ENCODE data around the gene XYLT2. TPM values are rescaled to one million over a fixed set of nuclear protein-coding genes. Genes with fewer than 3 reads are reported as not detected.
"Not testable (repeated sequence)": the region's sequence is repeated elsewhere in the genome, so short reads cannot be mapped to it uniquely, and the experiment has no call there.

XYLT2 gene
- total RNA-seq, 1 experiment from 2014 or later, result 28.5 TPM

DNA sequence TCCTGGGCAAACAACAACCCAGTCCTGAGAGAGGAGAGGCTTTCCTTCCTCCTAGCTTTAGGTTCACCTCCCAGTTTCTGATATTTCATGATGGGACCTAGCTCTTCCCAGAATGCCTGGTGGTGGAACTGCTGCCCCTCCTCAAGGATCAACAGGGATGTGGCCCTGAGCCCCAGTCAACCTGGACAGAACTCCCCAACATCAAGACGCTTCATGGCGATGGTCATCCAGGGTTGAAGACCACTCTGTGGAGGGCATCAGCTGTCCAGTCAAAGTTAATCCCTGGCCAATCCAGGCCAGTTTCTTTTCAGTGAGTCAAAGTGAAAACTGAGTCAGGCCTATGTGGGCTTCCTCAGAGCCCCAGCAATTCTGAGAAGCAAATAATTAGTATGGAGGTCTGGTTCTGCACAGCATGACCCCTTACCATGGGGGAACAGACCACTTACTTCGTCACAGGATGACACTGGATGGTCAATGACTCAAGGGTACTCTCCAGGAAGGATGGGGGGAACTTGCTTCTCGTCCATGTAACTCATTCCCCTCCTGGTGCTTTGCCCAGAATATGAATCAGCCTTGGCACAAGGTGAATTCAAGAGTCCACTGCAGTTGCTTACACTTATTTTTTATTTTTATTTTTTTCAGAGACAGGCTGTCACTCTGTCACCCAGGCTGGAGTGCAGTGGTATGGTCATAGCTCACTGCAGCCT, 14.7 kb upstream of the XYLT2 start:
- ATAC-seq (no peak), DNase-seq (ENCODE audit: low read depth, low spot score) (no peak)

DNA sequence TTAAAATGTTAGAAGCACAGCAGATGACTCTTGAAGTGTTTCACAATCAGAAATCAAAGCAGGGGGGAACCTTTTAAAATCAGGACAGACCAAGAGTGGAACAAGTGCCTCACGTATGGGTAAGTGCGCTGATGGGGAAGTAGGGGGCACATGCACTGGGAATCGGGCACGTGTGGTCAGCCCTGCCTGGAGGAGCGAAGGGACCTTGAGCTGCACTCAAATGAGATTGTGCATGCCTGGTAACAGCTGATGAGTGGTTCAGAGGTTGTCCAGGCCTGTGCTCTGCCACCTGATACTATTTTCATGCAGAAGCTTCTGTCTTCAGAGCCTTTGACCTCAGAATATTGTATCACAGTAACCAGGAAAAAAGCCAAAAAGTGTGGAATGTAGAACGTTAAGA, 13.7 kb upstream of the XYLT2 start:
- ATAC-seq (no peak), DNase-seq (ENCODE audit: low read depth, low spot score) (no peak)
- Histone ChIP-seq H3K27me3 (ENCODE audit: control insufficient read depth, insufficient read depth, low read length) (no peaks in the 10 kb centered on the region; the same call in 1 of the 2 replicates), H3K9me3 (ENCODE audit: control insufficient read depth, insufficient read depth, low read depth, low read length) (no peaks in the 10 kb centered on the region), H3K4me1 (ENCODE audit: control insufficient read depth, insufficient read depth, low read length) (no peaks in the 10 kb centered on the region), H3K27ac (ENCODE audit: low read length) (no peak overlapping the region), H3K36me3 (ENCODE audit: control insufficient read depth, insufficient read depth, low read length) (no peaks in the 10 kb centered on the region), H3K4me3 (ENCODE audit: low read depth in 2 of 2, low read length in 2 of 2) (no peak overlapping the region)
- intact Hi-C loops (cut with micrococcal nuclease; ENCODE audit: unreplicated experiment) (no loop called here), in situ Hi-C loops (cut with HindIII; ENCODE audit: low pct_unique_long_range_greater_than_20kb, low sequenced_read_pairs) (no loop called here)
- BruUV-seq (replicated peaks), result no TSS peak
- TF ChIP-seq, protein P1, sequence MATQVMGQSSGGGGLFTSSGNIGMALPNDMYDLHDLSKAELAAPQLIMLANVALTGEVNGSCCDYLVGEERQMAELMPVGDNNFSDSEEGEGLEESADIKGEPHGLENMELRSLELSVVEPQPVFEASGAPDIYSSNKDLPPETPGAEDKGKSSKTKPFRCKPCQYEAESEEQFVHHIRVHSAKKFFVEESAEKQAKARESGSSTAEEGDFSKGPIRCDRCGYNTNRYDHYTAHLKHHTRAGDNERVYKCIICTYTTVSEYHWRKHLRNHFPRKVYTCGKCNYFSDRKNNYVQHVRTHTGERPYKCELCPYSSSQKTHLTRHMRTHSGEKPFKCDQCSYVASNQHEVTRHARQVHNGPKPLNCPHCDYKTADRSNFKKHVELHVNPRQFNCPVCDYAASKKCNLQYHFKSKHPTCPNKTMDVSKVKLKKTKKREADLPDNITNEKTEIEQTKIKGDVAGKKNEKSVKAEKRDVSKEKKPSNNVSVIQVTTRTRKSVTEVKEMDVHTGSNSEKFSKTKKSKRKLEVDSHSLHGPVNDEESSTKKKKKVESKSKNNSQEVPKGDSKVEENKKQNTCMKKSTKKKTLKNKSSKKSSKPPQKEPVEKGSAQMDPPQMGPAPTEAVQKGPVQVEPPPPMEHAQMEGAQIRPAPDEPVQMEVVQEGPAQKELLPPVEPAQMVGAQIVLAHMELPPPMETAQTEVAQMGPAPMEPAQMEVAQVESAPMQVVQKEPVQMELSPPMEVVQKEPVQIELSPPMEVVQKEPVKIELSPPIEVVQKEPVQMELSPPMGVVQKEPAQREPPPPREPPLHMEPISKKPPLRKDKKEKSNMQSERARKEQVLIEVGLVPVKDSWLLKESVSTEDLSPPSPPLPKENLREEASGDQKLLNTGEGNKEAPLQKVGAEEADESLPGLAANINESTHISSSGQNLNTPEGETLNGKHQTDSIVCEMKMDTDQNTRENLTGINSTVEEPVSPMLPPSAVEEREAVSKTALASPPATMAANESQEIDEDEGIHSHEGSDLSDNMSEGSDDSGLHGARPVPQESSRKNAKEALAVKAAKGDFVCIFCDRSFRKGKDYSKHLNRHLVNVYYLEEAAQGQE (IDR thresholded peaks at IDR 0.05; ENCODE audit: insufficient read depth in 1 of 2, low read depth in 2 of 2, low read length in 1 of 2), result no peak
- TF ChIP-seq TCF7L2 (IDR thresholded peaks at IDR 0.05; ENCODE audit: low read depth, low read length) (no peak), POLR2AphosphoS5 (IDR thresholded peaks at IDR 0.05; ENCODE audit: low read depth, low read length) (no peak), SIN3A (IDR thresholded peaks at IDR 0.05; ENCODE audit: borderline replicate concordance, insufficient read depth, low read depth, low read length) (no peak)
- TF ChIP-seq, protein P2, sequence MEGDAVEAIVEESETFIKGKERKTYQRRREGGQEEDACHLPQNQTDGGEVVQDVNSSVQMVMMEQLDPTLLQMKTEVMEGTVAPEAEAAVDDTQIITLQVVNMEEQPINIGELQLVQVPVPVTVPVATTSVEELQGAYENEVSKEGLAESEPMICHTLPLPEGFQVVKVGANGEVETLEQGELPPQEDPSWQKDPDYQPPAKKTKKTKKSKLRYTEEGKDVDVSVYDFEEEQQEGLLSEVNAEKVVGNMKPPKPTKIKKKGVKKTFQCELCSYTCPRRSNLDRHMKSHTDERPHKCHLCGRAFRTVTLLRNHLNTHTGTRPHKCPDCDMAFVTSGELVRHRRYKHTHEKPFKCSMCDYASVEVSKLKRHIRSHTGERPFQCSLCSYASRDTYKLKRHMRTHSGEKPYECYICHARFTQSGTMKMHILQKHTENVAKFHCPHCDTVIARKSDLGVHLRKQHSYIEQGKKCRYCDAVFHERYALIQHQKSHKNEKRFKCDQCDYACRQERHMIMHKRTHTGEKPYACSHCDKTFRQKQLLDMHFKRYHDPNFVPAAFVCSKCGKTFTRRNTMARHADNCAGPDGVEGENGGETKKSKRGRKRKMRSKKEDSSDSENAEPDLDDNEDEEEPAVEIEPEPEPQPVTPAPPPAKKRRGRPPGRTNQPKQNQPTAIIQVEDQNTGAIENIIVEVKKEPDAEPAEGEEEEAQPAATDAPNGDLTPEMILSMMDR (IDR thresholded peaks at IDR 0.05), result no peak
- ChIA-PET POLR2A (no interaction called here), CTCF (no interaction called here)

More for the DNA sequence above, 14.7 kb upstream of the XYLT2 start:
- Histone ChIP-seq H3K27ac (ENCODE audit: low read length) (no peak overlapping the region), H3K4me3 (ENCODE audit: low read depth in 2 of 2, low read length in 2 of 2) (no peak overlapping the region), H3K9me3 (ENCODE audit: control insufficient read depth, insufficient read depth, low read depth, low read length) (no peaks in the 10 kb centered on the region), H3K27me3 (ENCODE audit: control insufficient read depth, insufficient read depth, low read length) (no peaks in the 10 kb centered on the region; the same call in 1 of the 2 replicates), H3K36me3 (ENCODE audit: control insufficient read depth, insufficient read depth, low read length) (no peaks in the 10 kb centered on the region), H3K4me1 (ENCODE audit: control insufficient read depth, insufficient read depth, low read length) (no peaks in the 10 kb centered on the region)
- POLR2A ChIA-PET, result no interaction called here
- BruUV-seq (replicated peaks), result no TSS peak
- intact Hi-C loops (cut with micrococcal nuclease; ENCODE audit: unreplicated experiment) (no loop called here), in situ Hi-C loops (cut with HindIII; ENCODE audit: low pct_unique_long_range_greater_than_20kb, low sequenced_read_pairs) (no loop called here)
- TF ChIP-seq, protein P2 (IDR thresholded peaks at IDR 0.05), result no peak
- TF ChIP-seq SIN3A (IDR thresholded peaks at IDR 0.05; ENCODE audit: borderline replicate concordance, insufficient read depth, low read depth, low read length) (no peak), TCF7L2 (IDR thresholded peaks at IDR 0.05; ENCODE audit: low read depth, low read length) (no peak), POLR2AphosphoS5 (IDR thresholded peaks at IDR 0.05; ENCODE audit: low read depth, low read length) (no peak)
- TF ChIP-seq, protein P1 (IDR thresholded peaks at IDR 0.05; ENCODE audit: insufficient read depth in 1 of 2, low read depth in 2 of 2, low read length in 1 of 2), result no peak
- CTCF ChIA-PET, result no interaction called here

DNA sequence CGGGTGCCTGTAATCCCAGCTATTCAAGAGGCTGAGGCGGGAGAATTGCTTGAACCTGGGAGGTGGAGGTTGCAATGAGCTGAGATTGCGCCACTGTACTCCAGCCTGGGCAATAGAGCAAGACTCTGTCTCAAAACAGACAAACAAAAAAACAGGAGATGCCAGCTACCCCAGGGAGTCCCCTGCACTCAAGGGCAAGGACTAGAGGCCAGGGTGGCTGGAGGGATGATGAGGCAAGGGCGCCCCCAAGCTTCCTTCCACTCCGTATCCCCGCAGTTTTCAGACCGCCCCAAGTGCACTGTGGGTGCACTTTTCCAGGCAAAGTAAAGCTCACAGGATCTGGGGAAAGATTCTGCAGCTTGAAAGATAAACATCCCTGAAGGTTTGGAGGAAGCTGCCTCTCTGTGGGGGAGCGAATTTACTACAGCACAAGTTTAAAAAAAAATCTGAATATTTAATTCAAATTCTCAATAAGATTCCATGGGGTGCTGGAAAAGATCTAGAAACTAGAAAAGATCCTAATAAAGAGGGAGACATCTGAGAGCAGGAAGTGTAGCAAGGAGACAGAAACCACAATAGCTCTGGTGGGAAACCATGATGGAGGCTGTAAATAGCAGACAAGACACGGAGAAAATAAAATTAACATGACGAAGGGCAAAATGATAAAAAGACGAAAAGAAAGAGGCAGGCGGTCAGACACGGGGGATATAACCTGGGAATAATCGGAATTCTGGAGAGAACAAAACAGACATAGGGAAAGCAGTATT, 12.5 kb upstream of the XYLT2 start:
- intact Hi-C loops (cut with micrococcal nuclease; ENCODE audit: unreplicated experiment); DNase-seq (ENCODE audit: low read depth, low spot score): not testable (repeated sequence)
- CTCF ChIA-PET, result interaction anchor here (0.6 kb wide), 1 partner anchor 202 kb away, joined by 5 read pairs; no protein-coding TSS in a partner anchor

More for the DNA sequence above, 12.5 kb upstream of the XYLT2 start:
- H3K27ac ChIP-seq (ENCODE audit: low read length); H3K36me3 ChIP-seq (ENCODE audit: control insufficient read depth, insufficient read depth, low read length); H3K27me3 ChIP-seq (ENCODE audit: control insufficient read depth, insufficient read depth, low read length); in situ Hi-C loops (cut with HindIII; ENCODE audit: low pct_unique_long_range_greater_than_20kb, low sequenced_read_pairs); ATAC-seq; BruUV-seq (replicated peaks); H3K4me3 ChIP-seq (ENCODE audit: low read depth in 2 of 2, low read length in 2 of 2); H3K9me3 ChIP-seq (ENCODE audit: control insufficient read depth, insufficient read depth, low read depth, low read length); POLR2A ChIA-PET; H3K4me1 ChIP-seq (ENCODE audit: control insufficient read depth, insufficient read depth, low read length): not testable (repeated sequence)

Data from Panc1 (cell line).